GM23338 (cell line): ENCODE data around the gene CCSER2. TPM values are rescaled to one million over a fixed set of nuclear protein-coding genes. Genes with fewer than 3 reads are reported as not detected.

ENCODE experiments used
- ATAC-seq: fragments of 200-7000 bp; cut with Tn5 transposase; 3 replicates; pipeline ENCODE4 v1.9.1; 2020
- DNase-seq: peaks from one replicate; pipeline ENCODE4 v3.0.0-alpha.2; 2015; ENCODE audit warnings: low spot score
- H2AFZ ChIP-seq: fragments of 200-600 bp; sonication (generic); 2 replicates; pipeline ENCODE4 v1.8.0; 2016; ENCODE audit warnings: antibody characterized with exemption, mild to moderate bottlenecking, moderate library complexity
- H3F3A ChIP-seq: fragments of 200-600 bp; sonication (generic); replicated peaks from 2 replicates; pipeline ENCODE4 v1.8.0; 2017; ENCODE audit warnings: antibody characterized with exemption, mixed run types, low read depth
- H3K27ac ChIP-seq: fragments of 200-600 bp; sonication (generic); 2 replicates; pipeline ENCODE4 v1.6.1; 2016; ENCODE audit warnings: low read depth
- H3K27me3 ChIP-seq: fragments of 200-600 bp; sonication (generic); 2 replicates; pipeline ENCODE4 v1.8.0; 2016; ENCODE audit warnings: mild to moderate bottlenecking, mixed run types, moderate library complexity; ENCODE audit not compliant: insufficient read depth
- H3K36me3 ChIP-seq: fragments of 200-600 bp; sonication (generic); 2 replicates; pipeline ENCODE4 v1.8.0; 2016; ENCODE audit warnings: mild to moderate bottlenecking; ENCODE audit not compliant: insufficient read depth
- H3K4me1 ChIP-seq: fragments of 200-600 bp; sonication (generic); 2 replicates; pipeline ENCODE4 v1.8.0; 2016; ENCODE audit warnings: mild to moderate bottlenecking, moderate library complexity; ENCODE audit not compliant: insufficient read depth
- H3K4me2 ChIP-seq: fragments of 200-600 bp; sonication (generic); 2 replicates; pipeline ENCODE4 v1.7.1; 2017; ENCODE audit warnings: mixed run types
- H3K4me3 ChIP-seq: fragments of 200-600 bp; sonication (generic); 2 replicates; pipeline ENCODE4 v1.6.1; 2016; ENCODE audit warnings: mixed run types
- H3K79me2 ChIP-seq: fragments of 200-600 bp; sonication (generic); replicated peaks from 2 replicates; pipeline ENCODE4 v1.8.0; 2017; ENCODE audit warnings: mild to moderate bottlenecking; ENCODE audit not compliant: insufficient read depth
- H3K9me2 ChIP-seq: fragments of 200-600 bp; sonication (generic); 2 replicates; pipeline ENCODE4 v1.8.0; 2017; ENCODE audit not compliant: insufficient read depth
- H4K20me1 ChIP-seq: fragments of 200-600 bp; sonication (generic); replicated peaks from 2 replicates; pipeline ENCODE4 v1.8.0; 2017; ENCODE audit warnings: mild to moderate bottlenecking; ENCODE audit not compliant: insufficient read depth
- H3K27ac Mint-ChIP-seq: 2 replicates; pipeline ENCODE4 v1.8.0; 2020; ENCODE audit warnings: inconsistent platforms, mild to moderate bottlenecking, moderate library complexity, mixed read lengths
- H3K27me3 Mint-ChIP-seq: 3 replicates; pipeline ENCODE4 v1.8.0; 2022; ENCODE audit warnings: low read depth, mild to moderate bottlenecking, moderate library complexity, mixed read lengths, inconsistent platforms; ENCODE audit not compliant: insufficient read depth, poor library complexity
- H3K36me3 Mint-ChIP-seq: 3 replicates; pipeline ENCODE4 v1.8.0; 2021; ENCODE audit warnings: low read depth, mild to moderate bottlenecking, inconsistent platforms, moderate library complexity, mixed read lengths
- H3K4me1 Mint-ChIP-seq: 3 replicates; pipeline ENCODE4 v1.8.0; 2020; ENCODE audit warnings: mild to moderate bottlenecking, inconsistent platforms, mixed read lengths
- H3K4me3 Mint-ChIP-seq: 3 replicates; pipeline ENCODE4 v1.8.0; 2021; ENCODE audit warnings: moderate library complexity, mild to moderate bottlenecking, inconsistent platforms, mixed read lengths
- H3K9me3 Mint-ChIP-seq: 3 replicates; pipeline ENCODE4 v1.8.0; 2020; ENCODE audit warnings: moderate library complexity, mild to moderate bottlenecking, inconsistent platforms, mixed read lengths
- CREB1 ChIP-seq: fragments of 250-450 bp; sonication (Bioruptor Pico); IDR thresholded peaks from 2 replicates; pipeline ENCODE4 v1.5.0; 2020; ENCODE audit warnings: low read depth, mild to moderate bottlenecking, moderate library complexity
- CTCF ChIP-seq, 2 experiments: fragments of 200-600 bp in 1 of 2; sonication (generic) in 1 of 2; conservative IDR thresholded peaks; 2 replicates each; pipeline versions ENCODE4 v1.5.1 to v1.6.1; 2016 to 2017; ENCODE audit warnings: antibody characterized with exemption in 2 of 2, low read depth in 2 of 2, mild to moderate bottlenecking in 2 of 2, moderate library complexity in 1 of 2
- EZH2 ChIP-seq: fragments of 200-600 bp; sonication (generic); IDR thresholded peaks from one replicate; pipeline ENCODE4 v1.8.0; 2017; ENCODE audit warnings: antibody characterized with exemption, mild to moderate bottlenecking, low read depth; ENCODE audit not compliant: unreplicated experiment
- EZH2phosphoT487 ChIP-seq: fragments of 200-600 bp; sonication (generic); IDR thresholded peaks from one replicate; pipeline ENCODE4 v1.8.1; 2018; ENCODE audit warnings: antibody characterized with exemption; ENCODE audit not compliant: unreplicated experiment
- JUNB ChIP-seq: IDR thresholded peaks from one replicate; pipeline ENCODE4 v1.6.1; 2016; ENCODE audit warnings: antibody characterized with exemption; ENCODE audit not compliant: unreplicated experiment
- NANOG ChIP-seq: IDR thresholded peaks from 2 replicates; pipeline ENCODE4 v1.6.1; 2016; ENCODE audit warnings: antibody characterized with exemption, borderline replicate concordance
- POLR2AphosphoS5 ChIP-seq: IDR thresholded peaks from 2 replicates; pipeline ENCODE4 v1.6.1; 2016; ENCODE audit warnings: antibody characterized with exemption, low read depth
- REST ChIP-seq: IDR thresholded peaks from one replicate; pipeline ENCODE4 v1.6.1; 2018; ENCODE audit warnings: antibody characterized with exemption; ENCODE audit not compliant: unreplicated experiment
- STAT1 ChIP-seq: IDR thresholded peaks from one replicate; pipeline ENCODE4 v1.6.1; 2016; ENCODE audit warnings: antibody characterized with exemption; ENCODE audit not compliant: unreplicated experiment
- ZNF114 ChIP-seq: fragments of 250-450 bp; sonication (Bioruptor Pico); IDR thresholded peaks from 2 replicates; pipeline ENCODE4 v1.5.0; 2020; ENCODE audit warnings: mild to moderate bottlenecking, moderate library complexity
- ZNF331 ChIP-seq: fragments of 250-450 bp; sonication (Bioruptor Pico); IDR thresholded peaks from 2 replicates; pipeline ENCODE4 v1.5.0; 2020; ENCODE audit warnings: low read depth, mild to moderate bottlenecking, moderate library complexity
- ZNF462 ChIP-seq: fragments of 250-450 bp; sonication (Bioruptor Pico); IDR thresholded peaks from 2 replicates; pipeline ENCODE4 v1.5.0; 2020; ENCODE audit warnings: mild to moderate bottlenecking, moderate library complexity
- polyA plus RNA-seq: library from polyadenylated mRNA; unstranded; fragments of >200 nt; fragmentation: Nextera tagmentation; extraction: Ambion mirVana; gene quantifications from 2 replicates; pipeline ENCODE4 v1.2.1, GENCODE V29; 2016
- total RNA-seq: library from RNA; depleted of rRNA; stranded (reverse); fragments of >200 nt; shearing (Covaris generic); gene quantifications from 2 replicates; pipeline ENCODE4 v1.2.3, GENCODE V29; 2014

CCSER2 gene
- total and polyA plus RNA-seq, 2 experiments from 2014 or later: 30.6 to 37.2 TPM

- no peak overlapping the region for H3K27ac Mint-ChIP-seq
- DNase-seq (no peak), ATAC-seq (no peak)
Measured at GRCh38 chr10:84342584-84342983, 14.2 kb downstream of the CCSER2 start.

More at GRCh38 chr10:84342584-84342983, 14.2 kb downstream of the CCSER2 start:
- H3K4me1 Mint-ChIP-seq: peaks cover 22% of the 10 kb centered on the region
- Histone ChIP-seq H3K36me3 (no peaks in the 10 kb centered on the region), H3K27me3 (no peaks in the 10 kb centered on the region), H3K9me2 (peaks cover 5% of the 10 kb centered on the region; the same call in 1 of the 2 replicates), H3K4me1 (peaks cover 30% of the 10 kb centered on the region), H4K20me1 (peaks cover 7% of the 10 kb centered on the region; the same call in 1 of the 2 replicates), H3K79me2 (peaks cover 94% of the 10 kb centered on the region), H3K27ac (no peak overlapping the region), H3F3A (0 out of 2 replicates have a peak, but pooled peaks cover 3% of the 10 kb centered on the region), H3K4me3 (no peak overlapping the region), H2AFZ (no peak overlapping the region), H3K4me2 (0 out of 2 replicates have a peak overlapping the region, but pooled peaks have one; percentile 50)
- peaks cover 12% of the 10 kb centered on the region; the same call in 2 of the 3 replicates for H3K36me3 Mint-ChIP-seq
- no peak overlapping the region for H3K4me3 Mint-ChIP-seq
- H3K9me3 Mint-ChIP-seq: peaks cover 7% of the 10 kb centered on the region
- H3K27me3 Mint-ChIP-seq: no peaks in the 10 kb centered on the region
- no peak for TF ChIP-seq CREB1 (CRISPR knock-in tag)
- no peak for TF ChIP-seq EZH2
- no peak for TF ChIP-seq NANOG
- TF ChIP-seq ZNF462: no peak
- no peak for TF ChIP-seq POLR2AphosphoS5
- TF ChIP-seq EZH2phosphoT487: no peak
- TF ChIP-seq REST: no peak
- TF ChIP-seq ZNF114: no peak
- TF ChIP-seq STAT1: no peak
- no peak for TF ChIP-seq CTCF (conservative IDR thresholded peaks at IDR 0.05; ENCODE audit: low read depth in 2 of 2)
- no peak for TF ChIP-seq JUNB
- no peak for TF ChIP-seq ZNF331 (CRISPR knock-in tag)
